ENCODE results near the gene RPTN. TPM values are rescaled to one million over a fixed set of nuclear protein-coding genes. Genes with fewer than 3 reads are reported as not detected.

RPTN gene
- total RNA-seq, 3 donors from 2014 or later: not detected

DNA sequence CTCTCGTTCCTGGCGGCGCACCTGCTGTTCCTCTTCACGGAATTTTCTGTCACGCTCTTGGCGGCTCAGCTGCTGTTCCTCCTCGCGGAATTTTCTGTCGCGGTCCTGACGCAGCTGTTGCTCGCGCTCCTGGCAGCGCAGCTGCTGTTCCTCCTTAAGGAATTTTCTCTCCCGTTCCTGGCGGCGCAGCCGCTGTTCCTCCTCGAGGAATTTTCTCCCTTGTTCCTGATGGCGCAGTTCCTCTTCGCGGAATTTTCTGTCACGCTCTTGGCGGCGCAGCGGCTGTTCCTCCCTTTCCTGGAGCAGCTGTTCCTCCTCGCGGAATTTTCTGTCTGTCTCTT is 50.2 kb downstream of the RPTN start:
- Histone ChIP-seq H3K27ac (no peak overlapping the region), H3K36me3 (no peaks in the 10 kb centered on the region), H3K9me3 (no peaks in the 10 kb centered on the region), H3K27me3 (peaks cover 6 to 95% of the 10 kb centered on the region in 2 donors), H3K4me3 (peak overlapping the region; percentile 44 to 67 (median 48)), H3K4me1 (peaks cover 0 to 10% of the 10 kb centered on the region in 2 donors)
- TF ChIP-seq, protein P1, sequence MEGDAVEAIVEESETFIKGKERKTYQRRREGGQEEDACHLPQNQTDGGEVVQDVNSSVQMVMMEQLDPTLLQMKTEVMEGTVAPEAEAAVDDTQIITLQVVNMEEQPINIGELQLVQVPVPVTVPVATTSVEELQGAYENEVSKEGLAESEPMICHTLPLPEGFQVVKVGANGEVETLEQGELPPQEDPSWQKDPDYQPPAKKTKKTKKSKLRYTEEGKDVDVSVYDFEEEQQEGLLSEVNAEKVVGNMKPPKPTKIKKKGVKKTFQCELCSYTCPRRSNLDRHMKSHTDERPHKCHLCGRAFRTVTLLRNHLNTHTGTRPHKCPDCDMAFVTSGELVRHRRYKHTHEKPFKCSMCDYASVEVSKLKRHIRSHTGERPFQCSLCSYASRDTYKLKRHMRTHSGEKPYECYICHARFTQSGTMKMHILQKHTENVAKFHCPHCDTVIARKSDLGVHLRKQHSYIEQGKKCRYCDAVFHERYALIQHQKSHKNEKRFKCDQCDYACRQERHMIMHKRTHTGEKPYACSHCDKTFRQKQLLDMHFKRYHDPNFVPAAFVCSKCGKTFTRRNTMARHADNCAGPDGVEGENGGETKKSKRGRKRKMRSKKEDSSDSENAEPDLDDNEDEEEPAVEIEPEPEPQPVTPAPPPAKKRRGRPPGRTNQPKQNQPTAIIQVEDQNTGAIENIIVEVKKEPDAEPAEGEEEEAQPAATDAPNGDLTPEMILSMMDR (IDR thresholded peaks at IDR 0.05): no peak
- TF ChIP-seq POLR2AphosphoS5 (IDR thresholded peaks at IDR 0.05) (no peak), POLR2A (IDR thresholded peaks at IDR 0.05) (no peak)
- DNase-seq (ENCODE audit: low spot score in 2 of 2): no peak
- intact Hi-C loops (cut with DNase I; ENCODE audit: low total_unique reads): no loop called here

DNA sequence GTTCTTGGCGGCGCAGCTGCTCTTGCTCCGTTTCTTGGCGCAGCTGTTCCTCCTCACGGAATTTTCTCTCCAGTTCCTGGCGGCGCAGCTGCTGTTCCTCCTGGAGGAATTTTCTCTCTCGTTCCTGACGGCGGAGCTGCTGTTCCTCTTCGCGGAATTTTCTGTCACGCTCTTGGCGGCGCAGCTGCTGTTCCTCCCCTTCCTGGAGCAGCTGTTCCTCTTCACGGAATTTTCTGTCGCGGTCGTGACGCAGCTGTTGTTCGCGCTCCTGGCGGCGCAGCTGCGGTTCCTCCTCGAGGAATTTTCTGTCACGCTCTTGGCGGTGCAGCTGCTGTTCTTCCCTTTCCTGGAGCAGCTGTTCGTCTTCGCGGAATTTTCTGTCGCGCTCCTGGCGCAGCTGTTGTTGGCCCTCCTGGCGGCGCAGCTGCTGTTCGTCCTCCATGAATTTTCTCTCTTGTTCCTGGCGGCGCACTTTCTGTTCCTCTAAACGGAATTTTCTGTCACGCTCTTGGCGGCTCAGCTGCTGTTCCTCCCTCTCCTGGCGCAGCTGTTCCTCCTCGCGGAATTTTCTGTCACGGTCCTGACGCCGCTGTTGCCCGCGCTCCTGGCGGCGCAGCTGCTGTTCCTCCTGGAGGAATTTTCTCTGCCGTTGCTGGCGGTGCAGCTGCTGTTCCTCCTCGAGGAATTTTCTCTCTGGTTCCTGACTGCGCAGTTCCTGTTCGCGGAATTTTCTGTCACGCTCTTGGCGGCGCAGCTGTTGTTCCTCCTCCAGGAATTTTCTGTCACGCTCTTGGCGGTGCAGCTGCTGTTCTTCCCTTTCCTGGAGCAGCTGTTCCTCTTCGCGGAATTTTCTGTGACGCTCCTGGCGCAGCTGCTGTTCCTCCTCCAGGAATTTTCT is 50.8 kb downstream of the RPTN start:
- peaks cover 6 to 94% of the 10 kb centered on the region in 2 donors for H3K27me3 ChIP-seq
- DNase-seq (ENCODE audit: low spot score in 2 of 2): no peak
- H3K9me3 ChIP-seq: no peaks in the 10 kb centered on the region
- H3K4me1 ChIP-seq: peaks cover 0 to 10% of the 10 kb centered on the region in 2 donors
- H3K27ac ChIP-seq: no peak overlapping the region
- TF ChIP-seq, protein P1 (IDR thresholded peaks at IDR 0.05): no peak
- no peak for TF ChIP-seq POLR2AphosphoS5 (IDR thresholded peaks at IDR 0.05)
- no peak for TF ChIP-seq POLR2A (IDR thresholded peaks at IDR 0.05)
- no peaks in the 10 kb centered on the region for H3K36me3 ChIP-seq
- peak overlapping the region; percentile 21 to 67 (median 26) for H3K4me3 ChIP-seq
- intact Hi-C loops (cut with DNase I; ENCODE audit: low total_unique reads): no loop called here

DNA sequence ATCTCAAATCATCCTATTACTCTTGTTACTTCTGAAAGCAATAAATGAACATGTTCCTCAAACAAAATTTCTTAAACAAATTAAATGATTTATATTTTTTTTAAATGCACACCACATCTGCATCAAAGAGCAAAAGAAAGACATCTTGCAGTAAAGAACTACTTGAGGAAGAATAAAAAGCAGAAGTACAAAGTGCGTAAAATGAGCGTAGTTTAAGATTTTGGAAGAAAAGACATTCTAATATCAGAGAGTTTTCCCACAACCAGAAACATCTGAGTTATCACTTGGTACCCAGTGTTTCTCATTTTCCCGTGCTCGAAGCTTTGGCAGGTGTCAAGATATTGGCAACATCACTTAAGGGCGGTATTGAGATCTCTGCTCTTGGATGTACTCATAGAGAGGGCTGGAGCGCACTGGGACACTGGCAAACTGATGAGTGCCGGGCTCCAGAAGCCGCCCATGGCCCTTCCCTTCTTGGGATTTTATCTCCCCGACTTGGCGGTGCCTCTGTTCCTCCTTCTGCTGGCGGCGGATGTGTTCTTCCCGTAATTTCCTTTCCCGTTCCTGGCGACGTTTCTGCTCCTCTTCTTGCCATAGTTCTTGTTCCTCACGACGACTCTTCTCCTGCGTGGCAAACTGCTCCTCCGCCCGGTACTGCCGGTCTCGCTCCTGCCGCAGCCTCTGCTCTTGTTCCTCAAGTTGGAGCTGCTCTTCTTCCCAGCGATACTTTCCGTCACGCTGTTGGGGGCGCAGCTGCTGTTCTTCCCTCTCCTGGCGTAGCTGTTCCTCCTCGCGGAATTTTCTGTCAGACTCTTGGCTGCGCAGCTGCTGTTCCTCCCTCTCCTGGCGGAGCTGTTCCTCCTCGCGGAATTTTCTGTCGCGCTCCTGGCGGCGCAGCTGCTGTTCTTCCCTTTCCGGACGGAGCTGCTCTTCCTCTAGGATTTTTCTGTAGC is 51.7 kb downstream of the RPTN start:
- Histone ChIP-seq H3K4me1 (peaks cover 0 to 3% of the 10 kb centered on the region in 2 donors), H3K9me3 (no peaks in the 10 kb centered on the region), H3K27ac (no peak overlapping the region), H3K36me3 (no peaks in the 10 kb centered on the region), H3K4me3 (peak overlapping the region; percentile 21 to 67 (median 26)), H3K27me3 (peaks cover 6 to 93% of the 10 kb centered on the region in 2 donors)
- TF ChIP-seq, protein P1 (IDR thresholded peaks at IDR 0.05): no peak
- TF ChIP-seq POLR2AphosphoS5 (IDR thresholded peaks at IDR 0.05) (no peak), POLR2A (IDR thresholded peaks at IDR 0.05) (no peak)
- intact Hi-C loops (cut with DNase I; ENCODE audit: low total_unique reads): no loop called here
- no peak for DNase-seq (ENCODE audit: low spot score in 2 of 2)

DNA sequence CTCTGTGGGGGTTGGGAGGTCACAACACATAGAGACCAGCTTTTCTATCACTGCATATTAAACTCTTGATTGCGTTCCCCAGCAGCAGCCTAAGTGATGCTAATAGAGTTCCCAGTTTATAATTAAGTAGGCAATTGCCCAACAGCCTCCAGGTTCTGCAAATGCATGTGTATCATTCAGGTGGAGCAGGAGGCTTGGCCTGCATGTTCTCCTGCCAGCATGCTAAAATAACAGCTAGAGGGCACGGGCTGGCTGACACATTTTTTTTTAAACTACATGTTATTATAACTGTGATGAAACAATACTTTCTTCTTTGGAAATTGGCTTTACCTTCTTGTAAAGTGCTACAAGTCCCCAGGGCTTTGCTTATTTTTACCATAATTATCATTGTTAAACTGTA is 54.2 kb downstream of the RPTN start:
- Histone ChIP-seq H3K9me3 (no peaks in the 10 kb centered on the region), H3K4me1 (no peaks in the 10 kb centered on the region), H3K4me3 (no peak overlapping the region), H3K27ac (no peak overlapping the region), H3K36me3 (no peaks in the 10 kb centered on the region), H3K27me3 (peaks cover 6 to 91% of the 10 kb centered on the region in 2 donors)
- intact Hi-C loops (cut with DNase I; ENCODE audit: low total_unique reads): no loop called here
- TF ChIP-seq POLR2AphosphoS5 (IDR thresholded peaks at IDR 0.05) (no peak), POLR2A (IDR thresholded peaks at IDR 0.05) (no peak)
- TF ChIP-seq, protein P1 (IDR thresholded peaks at IDR 0.05): no peak
- no peak for DNase-seq (ENCODE audit: low spot score in 2 of 2)

Other genes with a start within 250 kb of the RPTN start
- gene THEM4, start 249.7 kb downstream of the RPTN start, total RNA-seq: 10 to 100 TPM; 21.6 to 23.7 (median 22.2) TPM
- gene S100A10, start 165.4 kb downstream of the RPTN start, total RNA-seq: 100 to 1,000 TPM in 1 of 3 donors, 10 to 100 TPM in 2; 70.4 to 156 (median 84.9) TPM
- 100 to 1,000 TPM; 220 to 325 (median 275) TPM for gene S100A11, start 122.2 kb downstream of the RPTN start, total RNA-seq
- gene TCHHL1, start 70.2 kb downstream of the RPTN start, total RNA-seq: not detected
- 1 to 10 TPM in 1 of 3 donors, under 1 TPM in 2; under 0.01 to 3.0 (median 0.15) TPM for gene TCHH, start 43.8 kb downstream of the RPTN start, total RNA-seq
- not detected for gene HRNR, start 65.0 kb upstream of the RPTN start, total RNA-seq
- not detected for gene FLG, start 166.0 kb upstream of the RPTN start, total RNA-seq
- gene FLG2, start 200.8 kb upstream of the RPTN start, total RNA-seq: not detected

Measured in breast epithelium (tissue), 4 donors.